Liver (tissue), 9 donors: ENCODE results near the gene PHF20. TPM values are rescaled to one million over a fixed set of nuclear protein-coding genes. Genes with fewer than 3 reads are reported as not detected.

Source experiments
- DNase-seq: peaks from one replicate; pipeline ENCODE4 v3.0.0-alpha.2; 2017; ENCODE audit warnings: low spot score
- H3K27ac ChIP-seq, 2 donors: one replicate each; pipeline ENCODE4 v1.7.0; 2013; ENCODE audit warnings: inconsistent platforms in 2 of 2, low read length in 2 of 2, control low read depth in 1 of 2, low read depth in 1 of 2, mild to moderate bottlenecking in 1 of 2
- H3K27me3 ChIP-seq, 4 donors: one replicate each; pipeline versions ENCODE4 v1.6.1 to v1.7.0; 2013; ENCODE audit warnings: low read length in 3 of 4, inconsistent platforms in 1 of 4, mild to moderate bottlenecking in 1 of 4, moderate library complexity in 1 of 4; ENCODE audit not compliant: control insufficient read depth in 4 of 4, insufficient read depth in 4 of 4
- H3K36me3 ChIP-seq, 4 donors: one replicate each; pipeline versions ENCODE4 v1.6.1 to v1.7.0; 2013; ENCODE audit warnings: low read length in 3 of 4, mild to moderate bottlenecking in 3 of 4, low read depth in 1 of 4, moderate library complexity in 1 of 4; ENCODE audit not compliant: control insufficient read depth in 4 of 4, insufficient read depth in 3 of 4
- H3K4me1 ChIP-seq, 4 donors: one replicate each; pipeline versions ENCODE4 v1.6.1 to v1.7.0; 2013; ENCODE audit warnings: low read length in 3 of 4, mild to moderate bottlenecking in 3 of 4, moderate library complexity in 1 of 4; ENCODE audit not compliant: control insufficient read depth in 4 of 4, insufficient read depth in 4 of 4
- H3K4me3 ChIP-seq, 3 donors: one replicate each; pipeline versions ENCODE4 v1.6.1 to v1.7.0; 2013; ENCODE audit warnings: low read length in 3 of 3, control low read depth in 1 of 3, low read depth in 1 of 3, mild to moderate bottlenecking in 1 of 3
- H3K9ac ChIP-seq, 2 donors: one replicate each; pipeline ENCODE4 v1.7.0; 2013; ENCODE audit warnings: low read length in 2 of 2, mild to moderate bottlenecking in 2 of 2, moderate library complexity in 2 of 2, control low read depth in 1 of 2, low read depth in 1 of 2
- H3K9me3 ChIP-seq, 4 donors: one replicate each; pipeline versions ENCODE4 v1.6.1 to v1.7.0; 2013; ENCODE audit warnings: low read length in 3 of 4; ENCODE audit not compliant: control insufficient read depth in 4 of 4
- CTCF ChIP-seq: fragments of 150-350 bp; IDR thresholded peaks from 2 replicates; pipeline ENCODE4 v1.5.1; 2017; ENCODE audit warnings: improper control_type of control experiment, low read depth, low read length; ENCODE audit not compliant: missing input control
- EGR1 ChIP-seq, 2 donors: IDR thresholded peaks; 2 replicates each; pipeline ENCODE4 v1.6.1; 2016 to 2018; ENCODE audit warnings: antibody characterized with exemption in 2 of 2, low read depth in 2 of 2
- FOXA1 ChIP-seq: IDR thresholded peaks from 2 replicates; pipeline ENCODE4 v1.6.1; 2016; ENCODE audit warnings: antibody characterized with exemption
- FOXA2 ChIP-seq: IDR thresholded peaks from 2 replicates; pipeline ENCODE4 v1.6.1; 2016; ENCODE audit warnings: antibody characterized with exemption
- GABPA ChIP-seq, 2 donors: IDR thresholded peaks in 1 of 2; conservative IDR thresholded peaks in 1 of 2; 2 replicates each; pipeline ENCODE4 v1.6.1; 2016; ENCODE audit warnings: antibody characterized with exemption in 2 of 2, mild to moderate bottlenecking in 1 of 2, moderate library complexity in 1 of 2
- HNF4A ChIP-seq, 2 donors: conservative IDR thresholded peaks; 2 replicates each; pipeline ENCODE4 v1.6.1; 2016; ENCODE audit warnings: antibody characterized with exemption in 2 of 2, mild to moderate bottlenecking in 2 of 2
- HNF4G ChIP-seq: IDR thresholded peaks from 2 replicates; pipeline ENCODE4 v1.6.1; 2016; ENCODE audit warnings: antibody characterized with exemption
- JUND ChIP-seq, 2 donors: IDR thresholded peaks; 2 replicates each; pipeline ENCODE4 v1.6.1; 2016; ENCODE audit warnings: antibody characterized with exemption in 2 of 2
- MAX ChIP-seq: IDR thresholded peaks from 2 replicates; pipeline ENCODE4 v1.6.1; 2016; ENCODE audit warnings: antibody characterized with exemption
- NR2F2 ChIP-seq: IDR thresholded peaks from 2 replicates; pipeline ENCODE4 v1.6.1; 2016; ENCODE audit warnings: antibody characterized with exemption
- RAD21 ChIP-seq, 2 donors: IDR thresholded peaks; 2 replicates each; pipeline ENCODE4 v1.6.1; 2016; ENCODE audit warnings: antibody characterized with exemption in 2 of 2, mild to moderate bottlenecking in 2 of 2
- RXRA ChIP-seq, 2 donors: IDR thresholded peaks; 2 replicates each; pipeline ENCODE4 v1.6.1; 2017 to 2018; ENCODE audit warnings: antibody characterized with exemption in 2 of 2, mild to moderate bottlenecking in 1 of 2
- SP1 ChIP-seq: IDR thresholded peaks from 2 replicates; pipeline ENCODE4 v1.6.1; 2018; ENCODE audit warnings: antibody characterized with exemption, mild to moderate bottlenecking
- TAF1 ChIP-seq: conservative IDR thresholded peaks from 2 replicates; pipeline ENCODE4 v1.6.1; 2016; ENCODE audit warnings: antibody characterized with exemption, mild to moderate bottlenecking
- YY1 ChIP-seq: IDR thresholded peaks from 2 replicates; pipeline ENCODE4 v1.6.1; 2016; ENCODE audit warnings: antibody characterized with exemption, mild to moderate bottlenecking
- WGBS: extraction: QIAGEN DNeasy Blood & Tissue Kit; methylation state at CpG from one replicate; pipeline ENCODE4 v1.1.7; 2013; 5-methylcytosine and 5-hydroxymethylcytosine counted together
- polyA plus RNA-seq, 2 donors: library from polyadenylated mRNA; stranded (reverse) in 1 of 2; unstranded in 1 of 2; fragments of 200-250 nt in 1 of 2; fragments of >200 nt in 1 of 2; fragmentation: Nextera tagmentation in 1 of 2; extraction: Ambion mirVana in 1 of 2; gene quantifications; one replicate each; pipeline versions ENCODE4 v1.2.1 to v1.2.3, GENCODE V29; 2013 to 2015
- total RNA-seq, 2 donors: library from RNA; depleted of rRNA; stranded (reverse); fragments of >200 nt; gene quantifications; one replicate each; pipeline ENCODE4 v1.2.3, GENCODE V29; 2014
- TF ChIP-seq, protein P1 (sequence below): IDR thresholded peaks from 2 replicates; pipeline ENCODE4 v1.6.1; 2016; ENCODE audit warnings: antibody characterized with exemption
- TF ChIP-seq, protein P2 (sequence below): IDR thresholded peaks from 2 replicates; pipeline ENCODE4 v1.6.1; 2016; ENCODE audit warnings: antibody characterized with exemption, mild to moderate bottlenecking
- TF ChIP-seq, protein P3 (sequence below): IDR thresholded peaks from 2 replicates; pipeline ENCODE4 v1.6.1; 2016; ENCODE audit warnings: antibody characterized with exemption
- donor health status: healthy.
- donor health status: healthy.
- donor health status: healthy.
- donor health status: healthy.
- donor health status: healthy.

PHF20 gene
- total and polyA plus RNA-seq, 4 donors = 5.1 to 11.7 (median 10.3) TPM

DNA sequence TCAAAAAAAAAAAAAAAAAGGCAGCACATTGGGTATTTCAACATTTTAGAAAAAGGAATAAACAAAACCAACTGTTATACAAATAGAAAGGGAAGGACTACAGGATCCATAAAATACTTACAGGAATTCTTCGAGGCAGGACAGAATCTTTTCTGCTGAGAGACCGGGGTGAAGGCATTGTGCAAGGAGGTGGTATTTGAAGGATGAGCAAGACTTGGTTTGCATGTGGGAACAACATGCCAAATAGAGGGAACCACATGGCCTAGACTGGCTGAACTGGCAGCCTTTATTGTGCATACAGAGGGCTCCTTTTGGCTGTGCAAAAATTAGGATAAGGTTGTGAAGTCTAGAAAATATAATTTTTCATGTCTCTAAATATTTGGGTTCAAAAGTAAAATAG lies 119.6 kb downstream of the PHF20 start:
- H3K27ac ChIP-seq = no peak overlapping the region
- H3K4me3 ChIP-seq = no peak overlapping the region
- TF ChIP-seq SP1 (no peak), HNF4G (no peak), MAX (no peak), FOXA2 (no peak), CTCF (no peak), HNF4A (conservative IDR thresholded peaks at IDR 0.05) (no peak), FOXA1 (no peak), YY1 (no peak), GABPA (IDR thresholded peaks at IDR 0.05 in 1 of 2, conservative IDR thresholded peaks at IDR 0.05 in 1 of 2) (no peak), RAD21 (IDR thresholded peaks at IDR 0.05) (no peak)
- TF ChIP-seq, protein P1, sequence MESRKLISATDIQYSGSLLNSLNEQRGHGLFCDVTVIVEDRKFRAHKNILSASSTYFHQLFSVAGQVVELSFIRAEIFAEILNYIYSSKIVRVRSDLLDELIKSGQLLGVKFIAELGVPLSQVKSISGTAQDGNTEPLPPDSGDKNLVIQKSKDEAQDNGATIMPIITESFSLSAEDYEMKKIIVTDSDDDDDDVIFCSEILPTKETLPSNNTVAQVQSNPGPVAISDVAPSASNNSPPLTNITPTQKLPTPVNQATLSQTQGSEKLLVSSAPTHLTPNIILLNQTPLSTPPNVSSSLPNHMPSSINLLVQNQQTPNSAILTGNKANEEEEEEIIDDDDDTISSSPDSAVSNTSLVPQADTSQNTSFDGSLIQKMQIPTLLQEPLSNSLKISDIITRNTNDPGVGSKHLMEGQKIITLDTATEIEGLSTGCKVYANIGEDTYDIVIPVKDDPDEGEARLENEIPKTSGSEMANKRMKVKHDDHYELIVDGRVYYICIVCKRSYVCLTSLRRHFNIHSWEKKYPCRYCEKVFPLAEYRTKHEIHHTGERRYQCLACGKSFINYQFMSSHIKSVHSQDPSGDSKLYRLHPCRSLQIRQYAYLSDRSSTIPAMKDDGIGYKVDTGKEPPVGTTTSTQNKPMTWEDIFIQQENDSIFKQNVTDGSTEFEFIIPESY = no peak
- DNase-seq = no peak
- no peaks in the 10 kb centered on the region for H3K4me1 ChIP-seq
- WGBS = 84% methylated on average over 2 of the region's 2 CpGs
- no peak overlapping the region for H3K9ac ChIP-seq
- no peaks in the 10 kb centered on the region for H3K27me3 ChIP-seq
- peaks cover 0 to 4% (median 1%) of the 10 kb centered on the region in 4 donors for H3K36me3 ChIP-seq
- no peaks in the 10 kb centered on the region for H3K9me3 ChIP-seq

- Histone ChIP-seq H3K4me3 (no peak overlapping the region), H3K4me1 (peaks cover 0 to 2% (median 0%) of the 10 kb centered on the region in 4 donors), H3K36me3 (peaks cover 0 to 2% (median 0%) of the 10 kb centered on the region in 4 donors), H3K9me3 (no peaks in the 10 kb centered on the region), H3K27ac (no peak overlapping the region), H3K27me3 (no peaks in the 10 kb centered on the region), H3K9ac (no peak overlapping the region)
- no peak for TF ChIP-seq HNF4A (conservative IDR thresholded peaks at IDR 0.05)
- no peak for TF ChIP-seq SP1
- no peak for TF ChIP-seq RAD21 (IDR thresholded peaks at IDR 0.05)
- no peak for TF ChIP-seq JUND (IDR thresholded peaks at IDR 0.05)
- no peak for TF ChIP-seq FOXA1
- TF ChIP-seq, protein P1 = no peak
- TF ChIP-seq YY1 = no peak
- TF ChIP-seq RXRA (IDR thresholded peaks at IDR 0.05) = no peak
- no peak for TF ChIP-seq HNF4G
- no peak for TF ChIP-seq CTCF
- no peak for TF ChIP-seq FOXA2
- no peak for TF ChIP-seq MAX
- TF ChIP-seq GABPA (IDR thresholded peaks at IDR 0.05 in 1 of 2, conservative IDR thresholded peaks at IDR 0.05 in 1 of 2) = no peak
- no peak for TF ChIP-seq TAF1
- TF ChIP-seq, protein P2, sequence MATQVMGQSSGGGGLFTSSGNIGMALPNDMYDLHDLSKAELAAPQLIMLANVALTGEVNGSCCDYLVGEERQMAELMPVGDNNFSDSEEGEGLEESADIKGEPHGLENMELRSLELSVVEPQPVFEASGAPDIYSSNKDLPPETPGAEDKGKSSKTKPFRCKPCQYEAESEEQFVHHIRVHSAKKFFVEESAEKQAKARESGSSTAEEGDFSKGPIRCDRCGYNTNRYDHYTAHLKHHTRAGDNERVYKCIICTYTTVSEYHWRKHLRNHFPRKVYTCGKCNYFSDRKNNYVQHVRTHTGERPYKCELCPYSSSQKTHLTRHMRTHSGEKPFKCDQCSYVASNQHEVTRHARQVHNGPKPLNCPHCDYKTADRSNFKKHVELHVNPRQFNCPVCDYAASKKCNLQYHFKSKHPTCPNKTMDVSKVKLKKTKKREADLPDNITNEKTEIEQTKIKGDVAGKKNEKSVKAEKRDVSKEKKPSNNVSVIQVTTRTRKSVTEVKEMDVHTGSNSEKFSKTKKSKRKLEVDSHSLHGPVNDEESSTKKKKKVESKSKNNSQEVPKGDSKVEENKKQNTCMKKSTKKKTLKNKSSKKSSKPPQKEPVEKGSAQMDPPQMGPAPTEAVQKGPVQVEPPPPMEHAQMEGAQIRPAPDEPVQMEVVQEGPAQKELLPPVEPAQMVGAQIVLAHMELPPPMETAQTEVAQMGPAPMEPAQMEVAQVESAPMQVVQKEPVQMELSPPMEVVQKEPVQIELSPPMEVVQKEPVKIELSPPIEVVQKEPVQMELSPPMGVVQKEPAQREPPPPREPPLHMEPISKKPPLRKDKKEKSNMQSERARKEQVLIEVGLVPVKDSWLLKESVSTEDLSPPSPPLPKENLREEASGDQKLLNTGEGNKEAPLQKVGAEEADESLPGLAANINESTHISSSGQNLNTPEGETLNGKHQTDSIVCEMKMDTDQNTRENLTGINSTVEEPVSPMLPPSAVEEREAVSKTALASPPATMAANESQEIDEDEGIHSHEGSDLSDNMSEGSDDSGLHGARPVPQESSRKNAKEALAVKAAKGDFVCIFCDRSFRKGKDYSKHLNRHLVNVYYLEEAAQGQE = no peak
- no peak for TF ChIP-seq EGR1 (IDR thresholded peaks at IDR 0.05; ENCODE audit: low read depth in 2 of 2)
- TF ChIP-seq, protein P3, sequence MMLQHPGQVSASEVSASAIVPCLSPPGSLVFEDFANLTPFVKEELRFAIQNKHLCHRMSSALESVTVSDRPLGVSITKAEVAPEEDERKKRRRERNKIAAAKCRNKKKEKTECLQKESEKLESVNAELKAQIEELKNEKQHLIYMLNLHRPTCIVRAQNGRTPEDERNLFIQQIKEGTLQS = no peak
- no peak for TF ChIP-seq NR2F2
- DNase-seq = no peak
- WGBS = 80% methylated on average over 3 of the region's 3 CpGs
Measured at GRCh38 chr20:35892871-35893270, 121.1 kb downstream of the PHF20 start.
